T-helper 1 cell treated with Interleukin-12 subunit alpha and Interleukin-12 subunit beta and Interleukin-4 antibody, amounts not matched to agents 30 ng/mL and 1 ng/mL, for 36 hours (primary cell): Measurements from ENCODE around the gene TUT4. TPM values are rescaled to one million over a fixed set of nuclear protein-coding genes. Genes with fewer than 3 reads are reported as not detected.

Experiments used
- intact Hi-C: fragments of 100-400 bp; cut with micrococcal nuclease; formaldehyde crosslinking; loops from one replicate; pipeline ENCODE4 v1.15.1; 2024
- total RNA-seq: library from RNA; stranded (reverse); gene quantifications from 2 replicates; pipeline ENCODE4 v1.2.3, GENCODE V29; 2022

Gene TUT4
- total RNA-seq, 1 donor from 2014 or later: 82.6 TPM

- intact Hi-C loops: loop anchor here (1.0 to 10.0 kb wide), 3 partner anchors 11 to 424 kb away; partner anchors contain the start of genes BTF3L4, TXNDC12 and ZYG11A
Observed at GRCh38 chr1:52420713-52421112, 132.2 kb downstream of the TUT4 start.

- intact Hi-C loops: no loop called here
Observed at GRCh38 chr1:52416811-52417210, 136.1 kb downstream of the TUT4 start.

- intact Hi-C loops: no loop called here
Observed at GRCh38 chr1:52414942-52415341, 137.9 kb downstream of the TUT4 start.

GRCh38 chr1:52413410-52413989, 139.4 kb downstream of the TUT4 start:
- intact Hi-C loops: no loop called here

GRCh38 chr1:52404975-52405338, 147.9 kb downstream of the TUT4 start:
- intact Hi-C loops: loop anchor here (1.0 to 10.0 kb wide), 15 partner anchors 19 to 922 kb away; partner anchors contain the start of genes CC2D1B, CPT2, ECHDC2 and GPX7

GRCh38 chr1:52404116-52404974, 148.5 kb downstream of the TUT4 start, which contains the start of the genes ORC1 and PRPF38A:
ORC1 (minus strand) TSS chr1:52404423; CDS start chr1:52402223, 2,200 bp downstream.
PRPF38A (plus strand) TSS chr1:52404602; CDS start chr1:52404750, 148 bp downstream.
- intact Hi-C loops: loop anchor here (1.0 to 10.0 kb wide), 15 partner anchors 20 to 923 kb away; partner anchors contain the start of genes CC2D1B, CPT2, ECHDC2 and GPX7

- intact Hi-C loops: loop anchor here (1.0 to 10.0 kb wide), 17 partner anchors 21 to 924 kb away; partner anchors contain the start of genes CC2D1B, CPT2, ECHDC2 and GPX7
Observed at GRCh38 chr1:52403566-52404115, 149.3 kb downstream of the TUT4 start.

GRCh38 chr1:52402860-52403240, 150.0 kb downstream of the TUT4 start:
- intact Hi-C loops: loop anchor here (1.0 to 10.0 kb wide), 6 partner anchors 258 to 924 kb away; partner anchors contain the start of genes CPT2, ECHDC2, KTI12 and LRP8

GRCh38 chr1:52400131-52400530, 152.8 kb downstream of the TUT4 start:
- intact Hi-C loops: loop anchor here (5.0 to 10.0 kb wide), 4 partner anchors 255 to 927 kb away; partner anchors contain the start of genes CPT2, ECHDC2, LRP8 and SCP2

- intact Hi-C loops: loop anchor here (5.0 to 10.0 kb wide), 4 partner anchors 255 to 928 kb away; partner anchors contain the start of genes CPT2, ECHDC2, LRP8 and SCP2
Observed at GRCh38 chr1:52399629-52400028, 153.3 kb downstream of the TUT4 start.

GRCh38 chr1:52393174-52393573, 159.7 kb downstream of the TUT4 start:
- intact Hi-C loops: no loop called here

GRCh38 chr1:52386458-52386857, 166.4 kb downstream of the TUT4 start:
- intact Hi-C loops: no loop called here

GRCh38 chr1:52385376-52385775, 167.5 kb downstream of the TUT4 start:
- intact Hi-C loops: no loop called here

Other genes starting within 250 kb of the TUT4 start
- gene CC2D1B, start 186.9 kb downstream of the TUT4 start, total RNA-seq: 70.7 and 71.4 TPM in 2 replicates
- gene ORC1, start 148.7 kb downstream of the TUT4 start, total RNA-seq: 23.0 and 24.0 TPM in 2 replicates
- 91.7 and 94.6 TPM in 2 replicates for gene PRPF38A, start 148.5 kb downstream of the TUT4 start, total RNA-seq
- gene GPX7, start 49.3 kb upstream of the TUT4 start, total RNA-seq: 31.6 and 32.9 TPM in 2 replicates
- gene SHISAL2A, start 80.1 kb upstream of the TUT4 start, total RNA-seq: 8.2 and 10.3 TPM in 2 replicates
- gene COA7, start 145.3 kb upstream of the TUT4 start, total RNA-seq: 16.1 and 17.2 TPM in 2 replicates
- 14.0 and 14.5 TPM in 2 replicates for gene ZYG11B, start 173.4 kb upstream of the TUT4 start, total RNA-seq